Stimulated activated CD4-positive, alpha-beta T cell treated with anti-CD3 and anti-CD28 coated beads, Interleukin-12 subunit alpha, Interleukin-12 subunit beta, amount 100 ng/mL, for 48 hours (primary cell): ENCODE data around the gene PDZD11.
"Not testable (repeated sequence)": the region's sequence is repeated elsewhere in the genome, so short reads cannot be mapped to it uniquely, and the experiment has no call there.

ENCODE experiments used
- DNase-seq, 3 donors: peaks; one replicate each; pipeline ENCODE4 v3.0.0-alpha.2; 2020; ENCODE audit warnings: low read depth in 2 of 3, low spot score in 1 of 3

The PDZD11 gene

GRCh38 chrX:70257423-70258288, 32.1 kb downstream of the PDZD11 start:
- no peak for DNase-seq

DNA sequence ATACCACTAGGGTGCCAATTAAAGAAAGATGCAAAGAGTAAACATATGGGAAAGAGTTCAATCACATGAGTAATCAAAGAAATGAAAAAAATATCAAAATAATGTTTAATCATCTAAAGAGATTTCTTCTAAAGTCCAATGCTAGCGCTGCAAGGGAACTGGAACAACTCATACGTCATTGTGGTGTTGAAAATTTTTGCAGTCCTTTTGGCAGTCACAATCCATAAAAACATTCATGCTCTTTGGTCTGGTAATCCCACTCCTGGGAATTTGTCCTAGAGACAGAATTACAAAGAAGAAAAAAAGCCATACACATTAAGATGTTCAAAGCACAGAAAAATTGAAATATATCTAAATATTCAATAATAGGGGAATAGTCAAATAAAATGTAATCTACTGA, 34.3 kb downstream of the PDZD11 start:
- no peak for DNase-seq

- DNase-seq, result no peak
These were observed 34.8 kb downstream of the PDZD11 start for GRCh38 chrX:70254909-70255308.

GRCh38 chrX:70254063-70254400, 35.7 kb downstream of the PDZD11 start:
- DNase-seq, result no peak

GRCh38 chrX:70253377-70254062, 36.2 kb downstream of the PDZD11 start:
- no peak for DNase-seq

- no peak for DNase-seq
These were observed 37.2 kb downstream of the PDZD11 start for GRCh38 chrX:70252491-70252890.

DNA sequence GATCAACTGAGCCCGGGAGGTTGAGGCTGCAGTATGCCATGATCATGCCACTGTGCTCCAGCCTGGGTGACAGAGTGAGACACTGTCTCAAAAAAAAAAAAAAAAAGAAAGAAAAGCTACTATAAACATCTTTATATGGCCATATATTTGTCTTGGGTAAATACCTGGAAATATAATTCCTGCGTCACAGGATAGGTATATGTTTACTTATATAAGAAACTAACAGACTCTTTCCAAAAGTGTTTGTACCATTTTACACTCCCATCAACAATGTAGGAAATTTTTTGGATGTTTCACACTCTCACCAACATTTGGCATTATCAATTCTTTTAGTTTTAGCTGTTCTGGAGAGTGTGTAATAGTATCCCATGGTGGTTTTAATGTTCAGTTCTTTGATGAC, 42.5 kb downstream of the PDZD11 start:
- DNase-seq, result no peak

DNA sequence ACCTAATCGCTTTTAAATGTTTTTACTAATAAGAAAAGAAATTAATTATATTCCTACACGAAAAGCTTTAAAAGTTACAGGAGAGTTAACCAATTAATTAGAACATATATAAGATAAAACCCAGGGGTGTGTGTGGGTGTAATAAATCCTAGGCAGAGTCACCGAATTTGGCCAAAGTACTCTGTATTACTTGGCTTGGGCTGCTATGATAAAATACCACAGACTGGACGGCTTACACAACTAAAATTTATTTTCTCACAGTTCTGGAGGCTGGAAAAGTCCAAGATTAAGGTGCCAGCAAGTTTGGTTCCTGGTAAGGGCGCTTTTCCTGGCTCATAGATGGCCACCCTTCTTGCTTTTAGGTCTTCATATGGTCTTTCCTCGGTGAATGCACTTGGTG, 44.8 kb downstream of the PDZD11 start:
- DNase-seq, result no peak

- not testable (repeated sequence) for DNase-seq
These were observed 46.1 kb downstream of the PDZD11 start for GRCh38 chrX:70243601-70244000.

GRCh38 chrX:70241501-70241900, 48.2 kb downstream of the PDZD11 start:
- DNase-seq, result no peak

DNA sequence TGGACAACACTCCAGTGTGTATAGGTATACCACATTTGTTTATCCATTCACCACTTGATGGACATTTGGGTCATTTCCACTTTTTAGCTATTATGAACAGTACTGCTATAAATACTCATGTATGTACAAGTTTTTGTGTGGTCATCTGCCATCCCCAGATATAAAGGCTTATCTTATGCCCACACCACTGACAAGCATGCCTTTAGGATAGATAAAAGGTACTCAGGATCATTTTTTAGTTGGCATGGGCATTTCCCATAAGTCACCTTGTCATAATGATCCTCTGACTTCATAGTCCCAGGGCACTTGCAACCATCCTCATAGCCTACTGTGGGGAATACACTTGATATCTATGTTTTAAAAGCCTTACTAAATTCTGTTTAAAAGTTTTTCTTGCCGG, 49.0 kb downstream of the PDZD11 start:
- DNase-seq, result no peak
